GM19023 (cell line): ENCODE results near the gene DPP8.

ENCODE experiments used
- ATAC-seq: cut with Tn5 transposase; IDR thresholded peaks from one replicate; pipeline ENCODE4 v1.9.1; 2021; ENCODE audit warnings: mild to moderate bottlenecking, moderate library complexity; ENCODE audit not compliant: unreplicated experiment

The DPP8 gene

DNA sequence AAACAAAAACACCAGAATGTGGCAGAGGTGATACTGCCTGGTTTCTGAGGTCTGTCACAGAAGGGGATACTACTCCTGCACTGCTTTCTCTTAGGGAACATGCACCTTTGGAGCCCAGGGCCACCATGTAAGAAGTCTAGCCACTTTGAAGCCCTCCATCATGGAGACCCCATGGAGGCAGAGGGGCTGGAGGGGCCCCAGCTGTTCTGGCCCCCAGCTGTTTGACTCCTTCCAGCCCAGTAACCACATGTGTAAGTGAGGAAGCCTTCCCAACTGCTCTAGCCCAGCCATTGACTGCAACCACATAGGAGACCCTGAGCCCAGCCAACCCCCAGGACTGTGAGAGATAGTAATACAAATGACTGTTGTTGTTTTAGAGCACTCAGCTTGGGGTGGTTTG lies 85.8 kb downstream of the DPP8 start:
- ATAC-seq: no peak

DNA sequence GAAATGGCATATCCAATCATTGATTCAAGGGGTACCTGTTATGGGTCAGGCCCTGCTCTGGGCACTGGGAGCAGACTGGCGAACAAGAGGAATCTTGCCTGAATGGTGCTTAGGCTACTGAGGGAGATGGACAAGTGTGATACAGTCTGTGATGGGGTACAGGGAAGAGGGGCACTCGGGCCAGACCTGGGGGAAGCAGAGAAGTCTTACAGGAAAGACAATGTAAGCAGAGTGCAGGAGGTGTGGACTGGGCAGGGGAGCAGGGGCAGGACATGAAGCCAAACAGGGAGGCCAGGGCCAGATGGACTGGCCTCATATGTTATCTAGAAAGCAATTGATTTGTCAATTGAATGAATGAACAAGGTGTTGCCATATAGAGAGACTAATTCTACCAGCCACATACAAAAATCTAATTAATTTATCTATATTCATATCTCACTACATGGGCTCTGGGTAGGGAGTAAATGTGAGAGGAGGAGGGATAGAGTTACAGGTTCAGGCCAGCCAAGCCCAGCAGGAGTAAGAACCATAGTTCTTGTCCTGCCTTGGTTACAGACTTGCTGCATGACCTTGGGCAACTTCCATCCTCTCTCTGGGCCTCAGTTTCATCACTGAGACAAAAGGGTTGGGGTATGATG lies 91.2 kb downstream of the DPP8 start:
- no peak for ATAC-seq

DNA sequence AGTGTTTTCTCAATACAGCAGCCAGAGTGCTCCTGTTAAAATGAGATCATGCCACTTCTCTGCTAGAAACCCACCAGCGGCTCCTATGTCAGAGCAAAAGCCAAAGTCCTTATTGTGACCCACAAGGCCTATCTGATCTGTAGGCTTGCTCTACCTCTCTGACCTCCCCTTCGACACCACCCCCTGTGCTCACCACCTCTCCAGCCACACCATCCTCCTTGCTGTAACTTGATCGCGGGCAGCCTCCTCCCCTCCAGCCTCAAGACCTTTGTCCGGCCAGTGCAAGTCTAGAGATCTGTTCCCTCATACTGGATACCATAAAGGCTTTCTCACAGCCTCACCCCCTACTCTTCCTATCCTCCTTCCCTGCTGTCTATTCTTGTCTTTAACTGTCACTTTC lies 92.8 kb downstream of the DPP8 start:
- no peak for ATAC-seq

DNA sequence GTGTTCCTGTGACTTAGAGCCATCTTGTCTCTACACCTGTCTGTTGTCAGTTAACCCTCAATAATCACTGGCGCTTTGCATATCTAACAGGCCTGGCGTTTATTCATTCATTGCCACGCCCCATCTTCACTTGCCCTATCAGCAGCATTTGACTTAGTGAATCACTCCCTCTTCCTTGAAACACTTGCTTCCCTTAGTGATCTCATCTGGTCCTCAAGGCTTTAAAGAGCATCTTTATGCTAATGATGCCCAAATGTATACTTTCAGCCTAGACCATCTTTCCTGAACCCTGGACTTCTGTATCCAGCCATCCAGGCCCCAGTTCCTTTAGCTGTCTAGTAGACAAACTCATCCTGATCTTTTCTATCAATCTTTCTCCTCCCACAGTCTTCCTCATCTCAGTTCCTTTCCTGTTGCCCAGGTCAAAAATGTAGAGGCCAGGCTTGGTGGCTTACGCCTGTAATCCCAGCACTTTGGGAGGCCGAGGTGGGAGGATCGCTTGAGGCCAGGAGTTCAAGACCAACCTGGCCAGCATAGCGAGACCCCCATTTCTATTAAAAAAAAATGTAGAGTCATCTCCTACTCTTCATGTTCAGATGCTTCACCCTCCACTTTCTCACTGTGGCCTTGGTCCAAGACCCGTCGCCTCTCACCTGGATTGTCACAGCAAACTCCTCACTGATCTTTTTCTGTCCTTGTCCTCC lies 93.4 kb downstream of the DPP8 start:
- ATAC-seq: no peak

DNA sequence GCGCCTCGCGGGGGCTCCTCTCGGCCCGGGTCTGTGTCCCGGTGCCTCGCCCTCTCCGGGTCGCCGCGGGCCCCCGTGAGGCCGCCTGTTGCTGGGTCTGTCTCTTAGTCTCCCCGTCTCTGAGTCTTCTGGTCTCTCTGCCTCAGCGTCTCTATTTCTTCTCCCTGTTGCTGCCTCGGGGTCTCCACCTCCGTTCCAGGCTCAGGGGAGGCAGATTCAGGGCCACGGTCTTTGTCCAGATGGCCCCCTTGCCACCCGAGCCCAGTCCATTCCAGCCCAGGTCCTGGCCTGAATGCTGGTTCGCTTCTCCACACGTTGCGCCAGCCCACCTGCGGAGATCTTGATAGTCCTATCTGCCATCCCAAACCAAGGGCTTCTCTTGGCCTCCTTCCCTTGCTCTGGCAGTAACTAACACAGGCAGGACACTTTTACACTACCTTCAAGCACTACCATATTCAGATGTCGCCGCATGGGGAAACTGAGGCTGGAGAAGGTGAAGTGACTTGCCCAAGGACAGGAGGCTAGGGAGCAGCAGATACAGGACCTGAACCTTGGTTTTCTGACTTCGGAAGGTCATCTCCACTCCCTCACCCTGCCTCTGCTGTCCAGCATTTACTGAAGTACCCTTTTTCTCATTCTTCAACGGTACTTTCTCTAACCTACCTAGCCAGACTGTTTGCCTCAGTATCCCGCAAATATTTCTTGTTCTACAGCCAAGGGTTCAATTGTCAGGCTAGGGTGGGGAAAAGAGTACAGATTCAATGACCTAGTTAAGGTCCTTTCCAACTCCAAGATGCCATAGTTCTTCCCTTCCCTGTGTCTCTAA lies 94.1 kb downstream of the DPP8 start:
- no peak for ATAC-seq

DNA sequence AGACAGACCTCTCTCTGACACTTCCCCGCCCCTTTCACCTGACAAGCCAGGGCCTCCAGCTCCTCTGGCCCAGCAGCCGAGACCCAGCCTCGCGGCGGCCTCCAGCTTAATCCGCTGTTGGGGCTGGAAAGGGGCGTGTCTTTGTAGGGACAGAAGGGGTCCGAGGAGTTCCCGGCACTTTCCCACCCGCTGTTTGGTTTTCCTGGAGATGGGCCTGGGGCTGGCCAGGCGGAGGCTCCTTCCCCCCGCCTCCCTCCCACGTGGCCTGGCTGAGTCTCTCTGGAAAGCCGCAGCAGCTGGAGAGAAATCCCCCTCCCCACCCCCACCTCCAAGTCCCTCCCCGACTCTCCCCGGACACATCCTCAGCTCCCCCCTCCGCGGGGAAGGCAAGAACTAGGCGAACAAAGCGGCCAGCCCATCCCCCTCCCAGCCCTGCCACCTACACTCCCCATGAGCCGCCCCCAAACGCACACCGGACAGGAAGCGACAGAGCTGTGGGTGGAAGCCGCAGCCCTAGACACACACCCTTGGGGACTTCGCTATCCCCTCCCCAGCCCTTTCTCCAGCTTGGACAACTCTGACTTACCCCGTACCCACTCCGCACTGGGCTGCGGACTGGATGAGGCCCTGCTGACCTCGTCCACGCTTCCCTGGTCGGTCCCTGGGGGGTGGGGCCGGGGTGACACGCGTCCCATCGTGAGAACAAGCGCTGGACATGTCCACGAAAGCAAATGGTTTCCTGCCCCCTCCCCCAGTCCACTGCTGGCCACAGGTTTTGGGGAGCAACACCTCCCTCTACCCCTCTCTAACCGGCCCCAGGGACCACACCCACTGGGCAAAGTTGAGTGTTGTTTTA lies 95.9 kb downstream of the DPP8 start:
- ATAC-seq: peak; percentile 65

DNA sequence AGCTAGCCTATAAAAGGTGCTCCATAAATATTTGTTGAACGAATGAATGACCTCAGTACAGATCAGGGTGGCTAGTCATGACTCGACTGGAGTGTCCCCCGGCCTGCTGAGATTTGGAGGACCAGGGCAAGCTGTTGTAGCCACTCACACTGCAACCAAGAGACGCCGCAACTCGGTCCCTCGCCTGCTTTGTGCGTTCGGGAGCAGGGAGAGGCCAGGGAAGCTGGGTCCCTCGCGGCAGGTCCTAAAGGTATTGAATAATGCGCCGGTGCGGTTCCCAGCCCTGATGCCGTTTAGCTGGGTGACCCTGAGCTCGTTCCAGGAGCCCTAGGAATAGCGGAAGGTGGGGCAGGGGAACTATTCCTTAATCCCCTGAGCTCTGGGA lies 96.5 kb downstream of the DPP8 start:
- no peak for ATAC-seq

DNA sequence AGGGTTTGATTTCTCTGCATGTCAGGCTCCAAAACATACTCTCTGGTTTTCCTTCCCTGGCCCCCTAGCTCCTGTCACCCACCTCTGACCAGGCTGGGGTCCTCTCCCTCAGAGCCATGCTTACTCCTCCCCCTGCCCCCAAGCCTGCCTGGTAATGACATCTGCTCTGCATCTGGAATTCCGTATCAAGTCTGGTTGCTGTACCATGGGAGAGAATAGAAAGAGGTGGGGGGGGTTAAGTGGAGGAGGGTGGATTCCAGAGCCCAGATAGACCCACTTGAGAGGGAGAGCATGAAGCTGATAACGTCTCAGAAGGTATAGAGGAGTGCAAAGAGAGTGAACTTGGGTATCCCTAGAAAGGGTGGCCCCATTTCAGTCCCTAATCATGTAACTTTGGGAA lies 98.9 kb downstream of the DPP8 start:
- no peak for ATAC-seq

DNA sequence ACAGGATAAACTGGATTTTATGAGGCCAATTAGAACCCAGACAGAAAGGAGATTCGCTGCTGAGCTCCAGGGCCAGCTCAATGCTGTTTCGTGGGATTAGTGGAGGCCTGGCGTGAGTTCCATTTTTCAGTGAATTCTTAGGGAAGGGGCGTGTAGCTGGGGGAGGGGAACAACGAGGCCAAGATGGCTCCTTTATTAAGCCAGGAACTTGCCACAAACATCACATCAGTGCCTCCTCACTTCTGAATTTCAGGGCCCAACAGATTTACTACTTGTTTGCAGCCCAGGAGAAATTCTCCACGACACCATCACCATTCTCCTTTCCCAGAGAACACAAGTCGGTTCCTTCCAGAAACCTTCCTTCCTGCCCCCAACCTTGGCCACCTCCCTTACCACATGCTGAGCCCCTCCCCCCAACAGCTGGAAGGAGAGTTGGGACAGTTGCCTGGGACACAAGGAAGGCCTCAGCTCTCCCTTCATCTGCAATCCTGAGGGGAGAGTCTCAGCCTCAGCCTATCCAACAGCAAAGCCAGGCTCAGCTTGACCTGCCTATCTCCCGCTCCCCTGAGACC lies 100.6 kb downstream of the DPP8 start:
- no peak for ATAC-seq

DNA sequence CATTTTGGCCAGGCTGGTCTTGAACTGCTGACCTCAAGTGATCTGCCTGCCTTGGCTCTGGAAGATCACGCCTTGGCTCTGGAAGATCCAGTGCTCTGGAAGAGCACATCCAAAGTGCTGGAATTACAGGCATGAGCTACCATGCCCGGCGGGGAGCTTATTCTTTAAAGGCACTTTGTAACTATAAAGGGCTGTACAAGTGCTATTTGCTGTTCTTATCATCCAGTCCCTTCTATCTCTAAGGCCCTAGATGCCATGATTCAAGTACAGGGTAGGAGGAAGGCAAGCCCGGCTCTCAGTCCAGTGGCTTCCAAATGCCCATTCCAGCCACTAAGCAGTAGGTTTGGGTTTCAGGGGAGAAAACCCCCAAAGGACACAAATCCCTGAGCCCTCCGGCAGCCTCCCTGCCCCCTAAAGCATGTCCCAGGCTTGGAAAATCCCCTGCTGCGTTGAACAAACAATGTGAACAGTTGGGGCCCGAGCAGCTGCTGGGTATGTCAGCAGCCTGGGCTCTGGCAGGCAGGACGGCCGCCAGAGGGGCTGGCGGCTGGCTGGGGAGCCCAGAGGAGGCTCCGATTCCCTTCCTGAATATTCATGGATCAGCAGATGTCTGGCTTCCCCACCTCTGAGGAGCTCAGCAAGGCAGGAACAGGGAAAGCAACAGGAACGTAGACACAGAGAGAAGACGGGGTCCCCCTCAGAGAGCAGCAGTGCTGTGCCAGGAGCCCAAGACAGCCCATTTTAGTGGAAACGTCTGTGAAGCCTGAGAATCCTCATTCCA lies 102.5 kb downstream of the DPP8 start:
- ATAC-seq: no peak

DNA sequence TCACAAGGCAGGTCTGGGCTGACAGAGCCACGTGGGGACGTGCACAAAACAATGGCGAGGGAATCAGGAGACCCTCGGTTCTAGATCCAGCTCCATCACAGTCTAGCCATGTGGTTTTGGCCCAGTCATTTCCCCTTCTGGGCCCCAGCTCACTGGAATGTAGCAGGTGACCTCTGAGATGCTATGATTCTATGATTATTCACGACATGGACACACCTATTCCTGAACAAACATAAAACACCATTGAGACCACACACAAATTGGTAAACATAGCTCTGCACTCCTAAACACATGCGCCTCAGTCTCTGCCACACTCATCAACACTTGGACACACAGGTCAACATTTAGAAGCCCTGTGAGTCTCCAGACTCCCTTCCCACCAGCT lies 103.7 kb downstream of the DPP8 start:
- no peak for ATAC-seq

DNA sequence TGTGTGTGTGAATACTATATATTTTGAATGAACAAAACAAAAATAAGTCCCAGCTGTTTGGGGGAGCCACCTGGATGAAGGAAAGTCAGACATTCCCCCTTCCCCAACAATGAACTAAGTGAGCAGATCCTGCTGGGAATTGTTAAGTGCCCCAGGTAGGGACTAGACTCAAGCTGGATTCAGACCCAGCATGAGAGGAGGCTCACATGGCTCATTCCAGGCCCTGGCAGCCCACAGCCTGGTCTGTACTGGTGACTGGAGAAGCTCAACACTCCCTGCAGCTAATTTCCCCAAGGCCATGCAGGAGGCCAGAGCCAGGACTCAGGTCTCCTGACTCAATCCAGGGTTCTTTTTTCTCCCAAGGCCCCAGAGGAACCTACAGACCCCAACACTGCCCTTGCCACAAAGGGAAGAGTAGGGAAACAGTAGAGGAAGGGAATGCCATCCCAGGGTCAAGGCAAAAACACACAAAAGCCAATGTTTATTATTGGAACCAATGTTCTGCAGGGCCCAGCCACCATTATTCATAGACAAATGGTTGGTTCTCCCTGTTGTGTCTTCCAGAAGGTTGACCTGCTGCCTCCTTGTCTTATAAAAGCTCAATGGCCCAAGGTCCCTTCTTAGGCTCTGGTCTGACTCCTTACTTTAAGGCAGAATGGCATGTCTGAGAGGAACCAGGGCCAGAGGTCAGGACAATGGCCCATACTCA lies 104.3 kb downstream of the DPP8 start:
- no peak for ATAC-seq

DNA sequence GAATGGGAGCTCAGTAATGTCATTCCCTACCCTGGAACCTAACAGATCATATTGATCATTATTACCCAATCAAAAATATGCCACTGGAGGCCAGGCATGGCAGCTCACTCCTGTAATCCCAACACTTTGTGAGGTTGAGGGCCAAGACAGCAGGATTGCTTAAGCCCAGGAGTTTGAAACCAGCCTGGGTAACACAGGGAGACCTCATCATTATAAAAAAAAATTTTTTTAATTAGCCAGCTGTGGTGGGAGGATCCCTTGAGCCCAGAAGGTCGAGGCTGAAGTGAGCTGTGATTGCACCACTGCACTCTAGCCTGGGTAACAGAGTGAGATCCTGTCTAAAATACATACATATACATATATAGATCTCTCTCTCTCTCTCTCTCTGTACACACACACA lies 104.9 kb downstream of the DPP8 start:
- no peak for ATAC-seq

DNA sequence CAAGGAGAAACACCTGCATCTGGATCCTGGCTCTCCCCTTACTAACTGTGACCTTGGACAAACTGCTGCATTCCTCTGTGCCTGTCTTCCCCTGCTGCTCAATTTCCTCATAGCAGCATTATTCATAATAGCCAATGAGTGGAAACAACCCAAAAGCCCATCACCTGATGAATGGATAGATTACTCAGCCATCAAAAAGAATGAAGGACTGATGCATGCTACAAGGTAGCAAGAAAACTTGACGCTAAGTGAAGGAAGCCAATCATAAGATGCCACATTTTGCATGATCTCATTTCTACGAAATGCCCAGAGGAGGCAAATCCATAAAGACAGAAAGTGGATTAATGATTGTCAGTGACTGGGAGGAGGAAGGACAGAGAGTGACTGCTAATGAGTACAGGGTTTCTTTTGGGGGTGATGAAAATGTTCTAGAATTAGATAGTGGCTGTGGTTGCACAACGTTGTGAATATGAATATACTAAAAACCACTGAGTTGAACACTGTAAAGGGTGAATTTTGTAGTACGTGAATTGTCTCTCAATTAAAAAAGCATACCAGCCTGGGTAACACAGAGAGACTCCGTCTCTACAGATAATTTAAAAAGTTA lies 105.9 kb downstream of the DPP8 start:
- no peak for ATAC-seq

DNA sequence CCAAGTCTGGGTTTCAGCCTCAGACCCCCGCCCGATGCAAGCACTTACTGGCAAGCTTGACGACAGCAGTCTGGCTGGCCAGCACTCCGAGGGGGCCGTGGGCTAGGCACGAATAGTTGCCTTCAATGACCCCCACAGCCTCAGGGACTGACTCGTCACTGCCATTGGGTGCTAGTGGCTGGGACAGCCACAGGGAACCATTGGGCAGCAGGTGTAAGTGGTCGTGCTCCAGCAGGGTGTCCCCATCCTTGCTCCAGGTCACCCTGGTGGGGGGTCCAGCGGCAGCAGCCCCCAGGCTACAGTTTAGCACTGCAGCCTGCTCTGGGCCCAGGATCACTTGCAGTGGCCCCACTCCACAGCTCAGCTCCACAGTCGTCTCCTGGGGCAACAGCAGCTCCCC lies 106.5 kb downstream of the DPP8 start:
- no peak for ATAC-seq

DNA sequence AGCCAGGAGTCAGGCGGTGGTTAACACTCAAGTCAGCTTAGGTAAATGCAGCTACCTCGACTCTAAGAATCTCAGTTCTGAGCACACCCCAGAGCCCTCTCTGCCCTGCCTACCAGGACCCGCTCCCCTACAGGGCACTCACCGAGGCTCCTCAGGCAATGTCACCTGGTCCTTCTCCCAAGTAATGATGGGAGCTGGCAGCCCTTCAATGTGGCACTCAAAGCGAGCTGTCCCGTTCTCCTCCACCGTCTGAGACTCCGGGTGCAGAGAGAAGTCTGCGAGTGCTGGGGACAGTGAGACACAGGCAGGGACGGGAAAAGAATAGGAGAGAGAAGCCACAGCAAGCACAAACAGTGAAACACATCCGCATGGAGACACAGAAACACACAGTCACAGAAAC lies 107.5 kb downstream of the DPP8 start:
- ATAC-seq: peak; percentile 5

DNA sequence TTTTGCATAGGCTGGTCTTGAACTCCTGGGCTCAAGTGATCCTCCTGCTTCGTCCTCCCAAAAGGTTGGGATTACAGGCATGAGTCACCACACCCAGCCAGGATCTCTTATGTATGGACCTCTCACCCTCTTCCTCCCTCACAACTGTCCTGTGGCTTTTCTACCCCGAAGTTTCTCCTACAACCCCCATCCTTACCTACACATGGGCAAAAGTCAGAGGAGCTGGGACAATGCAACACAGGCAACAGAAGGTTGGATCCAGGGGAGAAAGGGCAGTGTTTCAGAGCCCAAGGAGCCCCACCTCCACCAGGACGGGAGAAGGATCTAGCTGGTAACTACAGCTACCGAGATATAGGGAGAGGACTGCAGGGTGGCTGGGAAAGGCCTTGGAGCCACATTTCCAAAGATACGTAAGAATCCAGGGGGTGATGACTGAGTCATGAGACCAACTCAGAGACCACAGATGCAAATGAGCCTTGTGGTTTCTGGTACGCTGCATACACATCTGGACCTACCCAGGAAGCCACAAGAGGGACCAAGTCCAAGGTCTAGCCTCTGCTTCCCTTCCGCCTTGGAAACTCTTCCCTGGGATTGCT lies 108.4 kb downstream of the DPP8 start:
- ATAC-seq: peak; percentile 68

DNA sequence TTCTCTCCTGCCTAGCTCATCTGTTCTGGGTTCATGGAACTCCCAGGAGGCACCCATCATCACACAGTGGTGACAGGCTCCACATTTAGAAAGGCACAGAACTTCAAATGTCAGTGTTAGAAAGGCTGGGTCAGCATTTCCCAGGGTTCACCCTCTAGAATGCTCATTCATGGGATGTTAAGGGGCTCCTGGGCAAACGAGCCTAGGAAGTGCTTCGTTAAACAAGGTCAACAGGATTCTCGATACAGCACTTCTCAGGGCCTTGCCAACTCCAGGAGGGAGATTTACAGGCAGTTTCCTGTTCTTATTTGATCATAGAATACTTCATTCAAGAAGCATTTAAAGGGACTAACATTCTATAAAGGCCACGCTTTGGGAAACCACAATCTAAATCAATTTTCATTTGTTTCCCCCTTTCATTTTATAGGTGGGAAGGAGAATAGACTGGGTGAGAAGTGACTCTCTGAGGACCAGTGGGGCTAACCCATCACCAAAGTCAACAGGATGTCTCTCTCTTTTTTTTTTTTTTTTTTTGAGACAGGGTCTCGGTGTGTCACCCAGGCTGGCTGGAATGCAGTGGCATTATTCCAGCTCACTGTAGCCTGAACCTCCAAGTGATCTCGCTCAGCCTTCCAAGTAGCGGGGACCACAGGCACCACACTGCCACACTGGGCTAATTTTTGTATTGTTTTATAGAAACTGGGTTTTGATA lies 109.0 kb downstream of the DPP8 start:
- no peak for ATAC-seq
